H1 (cell line): ENCODE data around the gene MYOM3. TPM values are rescaled to one million over a fixed set of nuclear protein-coding genes. Genes with fewer than 3 reads are reported as not detected.

Source experiments
- ATF2 ChIP-seq: IDR thresholded peaks from 2 replicates; pipeline ENCODE4 v1.6.1; 2012; ENCODE audit warnings: low read length, inconsistent platforms
- CEBPB ChIP-seq: IDR thresholded peaks from 2 replicates; pipeline ENCODE4 v1.6.1; 2012; ENCODE audit warnings: low read depth, low read length
- FOSL1 ChIP-seq: IDR thresholded peaks from 2 replicates; pipeline ENCODE4 v1.6.1; 2011; ENCODE audit warnings: mild to moderate bottlenecking, low read depth, low read length, moderate library complexity; ENCODE audit not compliant: insufficient read depth
- NANOG ChIP-seq: IDR thresholded peaks from 2 replicates; pipeline ENCODE4 v1.6.1; 2011; ENCODE audit warnings: low read length, low read depth, mild to moderate bottlenecking, inconsistent platforms; ENCODE audit not compliant: insufficient read depth, poor library complexity, severe bottlenecking
- polyA plus RNA-seq, 7 experiments: library from polyadenylated mRNA; depleted of rRNA in 3 of 7; stranded (reverse) in 5 of 7; unstranded in 2 of 7; fragments of >200 nt in 5 of 7; fragments of 200-250 nt in 2 of 7; gene quantifications; 1 replicate in 5 of 7; 2 replicates in 1 of 7; 4 replicates in 1 of 7; pipeline versions ENCODE4 v1.2.1 to v1.2.3, GENCODE V29; 2011 to 2013; ENCODE audit warnings: missing spikeins in 2 of 7, mixed read lengths in 2 of 7
- total RNA-seq: library from RNA; stranded (reverse); fragmentation: NEBNext Ultra II Directional; extraction: Animal tissue kit (Norgen Biotek cat#: 25700); gene quantifications from 2 replicates; pipeline ENCODE4 v1.2.1, GENCODE V29; 2021

The MYOM3 gene
- total and polyA plus RNA-seq, 2 of the 8 experiments (the other 6 are each of a cell fraction or from before 2014, with no cell fraction given): 0.08 to 0.09 TPM

GRCh38 chr1:24103408-24103807 is 8.5 kb downstream of the MYOM3 start (continued):
- TF ChIP-seq CEBPB (no peak), ATF2 (no peak), FOSL1 (no peak), NANOG (no peak)
